ENCODE measurements around the gene BBX. TPM values are rescaled to one million over a fixed set of nuclear protein-coding genes. Genes with fewer than 3 reads are reported as not detected.

The BBX gene
- total and polyA plus RNA-seq, 2 of the 13 experiments (the other 11 are each of a cell fraction or from before 2014, with no cell fraction given) = 13.7 to 23.2 TPM

GRCh38 chr3:107579371-107579770, 56.6 kb downstream of the BBX start:
- Histone ChIP-seq H3K36me3 (replicated peaks in 1 of 2; ENCODE audit: control insufficient read depth in 1 of 2, insufficient read depth in 2 of 2, low read length in 2 of 2) (no peaks in the 10 kb centered on the region; a peak in 1 of 5 replicates), H3K9me3 (ENCODE audit: low read length) (no peaks in the 10 kb centered on the region), H3K4me2 (ENCODE audit: low read depth, low read length) (no peak overlapping the region), H3K27me3 (ENCODE audit: control insufficient read depth in 1 of 2, insufficient read depth in 2 of 2, low read length in 2 of 2) (no peaks in the 10 kb centered on the region), H3K27ac (ENCODE audit: extremely low read length, insufficient read depth, low read length) (no peak overlapping the region), H4K20me1 (ENCODE audit: insufficient read depth, low read length) (peaks cover 7% of the 10 kb centered on the region; the same call in 1 of the 2 replicates), H3K4me1 (ENCODE audit: insufficient read depth, low read length) (no peaks in the 10 kb centered on the region), H3K9ac (ENCODE audit: insufficient read depth, low read depth, low read length) (no peak overlapping the region), H2AFZ (ENCODE audit: low read length) (no peak overlapping the region), H3K4me3 (replicated peaks in 1 of 3; ENCODE audit: insufficient read depth in 1 of 3, low read depth in 2 of 3, low read length in 3 of 3) (no peak overlapping the region), H3K79me2 (ENCODE audit: insufficient read depth, low read length) (no peaks in the 10 kb centered on the region)
- ChIA-PET CTCF (ENCODE audit: low intra/inter-chr PET ratio, low total read pairs) (no interaction called here), POLR2A (no interaction called here)
- BruUV-seq (replicated peaks) = no TSS peak
- intact Hi-C loops (cut with micrococcal nuclease; ENCODE audit: unreplicated experiment) (no loop called here), in situ Hi-C loops (cut with HindIII; ENCODE audit: extremely low pct_ligation_motif_present, low pct_unique_long_range_greater_than_20kb) (loop anchor here (10.0 kb wide), 2 partner anchors 165 to 265 kb away; no protein-coding TSS in a partner anchor)
- no peak for TF ChIP-seq ZNF446 (CRISPR knock-in tag; IDR thresholded peaks at IDR 0.05)
- no peak for TF ChIP-seq SRSF4 (IDR thresholded peaks at IDR 0.05; ENCODE audit: low read depth, low read length, poor library complexity, severe bottlenecking)
- TF ChIP-seq SNAPC5 (CRISPR knock-in tag; IDR thresholded peaks at IDR 0.05; ENCODE audit: borderline replicate concordance) = no peak
- TF ChIP-seq ZNF253 (CRISPR knock-in tag; IDR thresholded peaks at IDR 0.05; ENCODE audit: borderline replicate concordance) = no peak
- TF ChIP-seq PRDM4 (CRISPR knock-in tag; IDR thresholded peaks at IDR 0.05; ENCODE audit: borderline replicate concordance) = no peak
- TF ChIP-seq CREM (IDR thresholded peaks at IDR 0.05) = no peak
- TF ChIP-seq CREM (CRISPR knock-in tag; IDR thresholded peaks at IDR 0.05) = no peak
- TF ChIP-seq E2F1 (CRISPR knock-in tag; IDR thresholded peaks at IDR 0.05) = no peak
- TF ChIP-seq REPIN1 (CRISPR knock-in tag; IDR thresholded peaks at IDR 0.05; ENCODE audit: borderline replicate concordance, low read depth) = no peak
- TF ChIP-seq ZNF30 (CRISPR knock-in tag; IDR thresholded peaks at IDR 0.05) = no peak
- TF ChIP-seq HNRNPUL1 (IDR thresholded peaks at IDR 0.05; ENCODE audit: low read depth, low read length) = no peak
- TF ChIP-seq EP300 (IDR thresholded peaks at IDR 0.05; ENCODE audit: low read depth in 2 of 2, low read length in 2 of 2) = no peak
- TF ChIP-seq EP300 (CRISPR knock-in tag; IDR thresholded peaks at IDR 0.05; ENCODE audit: borderline replicate concordance) = no peak
- no peak for TF ChIP-seq ZNF530 (CRISPR knock-in tag; IDR thresholded peaks at IDR 0.05; ENCODE audit: low read depth)
- TF ChIP-seq FOSL1 (CRISPR knock-in tag; IDR thresholded peaks at IDR 0.05; ENCODE audit: borderline replicate concordance) = no peak
- no peak for TF ChIP-seq CBX2 (IDR thresholded peaks at IDR 0.05; ENCODE audit: low read depth, low read length)
- TF ChIP-seq CBX2 (CRISPR knock-in tag; IDR thresholded peaks at IDR 0.05; ENCODE audit: low read depth) = no peak
- ATAC-seq (no peak), FAIRE-seq (no peak), DNase-seq (ENCODE audit: low spot score) (no peak)
- WGBS (ENCODE audit: low lambda C conversion rate) = 97% methylated on average over 4 of the region's 4 CpGs
